ENCODE measurements around the gene ERLIN1. TPM values are rescaled to one million over a fixed set of nuclear protein-coding genes. Genes with fewer than 3 reads are reported as not detected.

The ERLIN1 gene
- 10 to 100 TPM; 37.3 to 55.6 (median 49.5) TPM for polyA plus RNA-seq (ENCODE audit: insufficient read depth in 1 of 5, insufficient read length in 5 of 5, low replicate concordance in 1 of 5)
- long read RNA-seq, donor 1, full-length matches to known transcripts = 7 of 14 reads
- long read RNA-seq, donor 1, partial matches to known transcripts = 7 of 14 reads
- long read RNA-seq, donor 1, other reads (novel, unspliced or antisense) = 0 of 14 reads
- long read RNA-seq, donor 2, transcript ERLIN1-202 (12 exons, 1,453 nt) = major isoform, 9 of 9 reads
- long read RNA-seq, donor 2, partial matches to known transcripts = 0 of 9 reads
- long read RNA-seq, donor 2, other reads (novel, unspliced or antisense) = 0 of 9 reads
- long read RNA-seq, donor 3, transcript ERLIN1-202 (12 exons, 1,453 nt) = major isoform, 5 of 6 reads
- long read RNA-seq, donor 3, partial matches to known transcripts = 0 of 6 reads
- long read RNA-seq, donor 3, other reads (novel, unspliced or antisense) = 0 of 6 reads
- long read RNA-seq, donor 4, transcript ERLIN1-202 (12 exons, 1,453 nt) = major isoform, 5 of 6 reads
- long read RNA-seq, donor 4, partial matches to known transcripts = 0 of 6 reads
- long read RNA-seq, donor 4, other reads (novel, unspliced or antisense) = 0 of 6 reads
- long read RNA-seq, donor 5, transcript ERLIN1-202 (12 exons, 1,453 nt) = major isoform, 6 of 6 reads
- long read RNA-seq, donor 5, partial matches to known transcripts = 0 of 6 reads
- long read RNA-seq, donor 5, other reads (novel, unspliced or antisense) = 0 of 6 reads
- long read RNA-seq, donor 6, full-length matches to known transcripts = 7 of 7 reads
- long read RNA-seq, donor 6, partial matches to known transcripts = 0 of 7 reads
- long read RNA-seq, donor 6, other reads (novel, unspliced or antisense) = 0 of 7 reads
- long read RNA-seq, donor 7, partial matches to known transcripts = 0 of 4 reads
- long read RNA-seq, donor 7, other reads (novel, unspliced or antisense) = 0 of 4 reads
- long read RNA-seq, donor 8, transcript ERLIN1-202 (12 exons, 1,453 nt) = major isoform, 5 of 5 reads
- long read RNA-seq, donor 8, partial matches to known transcripts = 0 of 5 reads
- long read RNA-seq, donor 8, other reads (novel, unspliced or antisense) = 0 of 5 reads

GRCh38 chr10:100185364-100186252, at the start of gene ERLIN1:
Gene ERLIN1, minus strand, starts transcription at chr10:100186029. Its CDS starts 403 bp downstream, at chr10:100185626.
- DNase-seq = peak; percentile 92 to 93

- DNase-seq = no peak
These were observed 46.3 kb upstream of the ERLIN1 start for GRCh38 chr10:100232101-100232500.

- no peak for DNase-seq
These were observed 44.1 kb upstream of the ERLIN1 start for GRCh38 chr10:100229819-100230422.

GRCh38 chr10:100223879-100224278, 38.0 kb upstream of the ERLIN1 start:
- no peak for DNase-seq

GRCh38 chr10:100222529-100222928, 36.7 kb upstream of the ERLIN1 start:
- DNase-seq = no peak

GRCh38 chr10:100216006-100216405, 30.2 kb upstream of the ERLIN1 start:
- no peak for DNase-seq

GRCh38 chr10:100209303-100209702, 23.5 kb upstream of the ERLIN1 start:
- no peak for DNase-seq

- DNase-seq = no peak
These were observed 22.4 kb upstream of the ERLIN1 start for GRCh38 chr10:100208276-100208675.

- no peak for DNase-seq
These were observed 18.5 kb upstream of the ERLIN1 start for GRCh38 chr10:100204370-100204769.

GRCh38 chr10:100201549-100201948, 15.7 kb upstream of the ERLIN1 start:
- DNase-seq = no peak

GRCh38 chr10:100194711-100195110, 8.9 kb upstream of the ERLIN1 start:
- DNase-seq = no peak

- no peak for DNase-seq
These were observed 6.5 kb upstream of the ERLIN1 start for GRCh38 chr10:100192350-100192749.

GRCh38 chr10:100186253-100187212, 704 bp upstream of the ERLIN1 start:
- no peak for DNase-seq

- DNase-seq = peak; percentile 13 to 26
These were observed 989 bp downstream of the ERLIN1 start for GRCh38 chr10:100184840-100185239.

GRCh38 chr10:100184426-100184825, 1.4 kb downstream of the ERLIN1 start:
- no peak for DNase-seq

GRCh38 chr10:100183481-100183880, 2.3 kb downstream of the ERLIN1 start:
- no peak for DNase-seq

GRCh38 chr10:100182908-100183307, 2.9 kb downstream of the ERLIN1 start:
- no peak for DNase-seq

- DNase-seq = no peak
These were observed 3.5 kb downstream of the ERLIN1 start for GRCh38 chr10:100182281-100182680.

GRCh38 chr10:100175875-100176274, 10.0 kb downstream of the ERLIN1 start:
- DNase-seq = no peak
